GM18499 (cell line): ENCODE data around the gene MIAT.

ENCODE experiments used
- ATAC-seq: cut with Tn5 transposase; IDR thresholded peaks from one replicate; pipeline ENCODE4 v1.9.1; 2021; ENCODE audit warnings: moderate number of reproducible peaks; ENCODE audit not compliant: insufficient read depth, unreplicated experiment

The MIAT gene

DNA sequence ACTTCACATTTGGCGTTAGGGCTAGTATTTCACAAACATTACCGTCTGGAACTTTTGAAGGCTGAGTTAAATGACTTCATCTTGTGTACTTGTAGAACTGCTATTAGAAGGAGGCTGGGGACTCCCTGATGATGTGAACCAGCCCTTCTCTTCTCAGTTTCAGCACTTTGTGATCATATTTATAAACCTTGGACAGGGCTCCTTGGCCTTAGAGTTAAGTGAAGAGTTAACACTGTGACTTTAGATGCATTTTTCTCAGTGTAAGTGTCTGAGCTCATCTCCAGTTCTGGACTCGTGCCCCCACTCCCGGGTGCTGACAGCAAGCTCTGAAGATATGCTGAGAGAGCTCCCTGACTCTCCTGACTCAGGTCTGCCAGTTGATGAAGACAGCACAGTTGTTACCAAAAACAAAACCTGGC lies 8.4 kb downstream of the MIAT start:
- no peak for ATAC-seq

DNA sequence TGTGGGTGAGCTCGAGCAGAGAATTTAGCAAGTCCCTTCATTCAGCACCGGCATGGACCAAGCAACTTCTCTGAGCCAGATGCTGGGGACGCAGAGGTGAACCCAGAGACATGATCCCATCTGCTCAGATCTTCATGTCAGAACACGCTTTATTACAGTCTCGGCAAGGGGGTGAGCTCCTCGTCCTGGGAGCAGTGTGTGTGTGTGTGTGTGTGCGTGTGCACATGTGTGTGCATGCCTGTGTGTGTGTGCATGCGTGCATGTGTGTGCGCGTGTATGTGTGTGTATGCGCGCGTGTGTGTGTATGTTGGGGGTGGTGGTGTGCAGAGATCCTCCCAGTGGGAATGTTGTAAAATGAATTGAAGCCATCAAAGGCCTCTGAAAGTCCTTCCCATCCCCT lies 9.8 kb downstream of the MIAT start:
- no peak for ATAC-seq

DNA sequence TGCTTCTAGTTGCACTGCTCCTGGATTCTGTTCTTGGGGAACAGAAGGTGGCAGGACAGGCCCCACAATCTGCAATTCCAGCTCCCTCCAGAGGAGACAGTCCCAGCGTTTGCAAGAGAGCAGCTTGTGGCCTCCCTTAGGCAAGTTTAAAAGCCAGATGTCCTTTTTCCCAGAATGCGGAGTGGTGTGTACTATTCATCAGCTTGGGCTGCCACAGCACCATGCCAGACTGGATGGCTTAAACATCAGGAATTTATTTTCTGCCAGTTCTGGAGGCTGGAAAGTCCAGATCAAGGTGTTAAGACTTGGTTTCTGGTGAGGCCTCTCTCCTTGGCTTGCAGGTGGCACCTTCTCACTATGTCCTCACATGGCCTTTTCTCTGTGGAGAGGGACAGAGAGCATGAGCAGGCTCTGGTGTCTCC lies 11.7 kb downstream of the MIAT start:
- no peak for ATAC-seq

DNA sequence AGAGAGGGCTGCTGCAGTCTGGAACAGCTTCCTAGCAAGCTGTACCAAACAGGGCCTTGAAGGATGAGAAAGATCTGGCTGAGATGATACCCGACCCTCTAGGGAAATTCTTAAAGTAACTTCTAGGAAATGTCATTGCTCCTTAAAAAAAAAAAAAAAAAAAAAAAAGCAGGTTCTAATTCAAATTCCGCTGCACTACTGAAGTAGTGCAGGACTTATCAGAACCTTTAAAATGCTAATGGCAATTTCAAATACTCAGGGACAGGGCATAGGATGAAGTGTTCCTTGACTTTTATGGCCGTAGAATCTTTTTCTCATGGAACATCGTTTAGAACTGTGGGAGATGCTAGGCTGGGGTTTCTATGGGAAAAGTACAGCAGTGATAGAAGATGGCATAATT lies 13.1 kb downstream of the MIAT start:
- ATAC-seq, result no peak

DNA sequence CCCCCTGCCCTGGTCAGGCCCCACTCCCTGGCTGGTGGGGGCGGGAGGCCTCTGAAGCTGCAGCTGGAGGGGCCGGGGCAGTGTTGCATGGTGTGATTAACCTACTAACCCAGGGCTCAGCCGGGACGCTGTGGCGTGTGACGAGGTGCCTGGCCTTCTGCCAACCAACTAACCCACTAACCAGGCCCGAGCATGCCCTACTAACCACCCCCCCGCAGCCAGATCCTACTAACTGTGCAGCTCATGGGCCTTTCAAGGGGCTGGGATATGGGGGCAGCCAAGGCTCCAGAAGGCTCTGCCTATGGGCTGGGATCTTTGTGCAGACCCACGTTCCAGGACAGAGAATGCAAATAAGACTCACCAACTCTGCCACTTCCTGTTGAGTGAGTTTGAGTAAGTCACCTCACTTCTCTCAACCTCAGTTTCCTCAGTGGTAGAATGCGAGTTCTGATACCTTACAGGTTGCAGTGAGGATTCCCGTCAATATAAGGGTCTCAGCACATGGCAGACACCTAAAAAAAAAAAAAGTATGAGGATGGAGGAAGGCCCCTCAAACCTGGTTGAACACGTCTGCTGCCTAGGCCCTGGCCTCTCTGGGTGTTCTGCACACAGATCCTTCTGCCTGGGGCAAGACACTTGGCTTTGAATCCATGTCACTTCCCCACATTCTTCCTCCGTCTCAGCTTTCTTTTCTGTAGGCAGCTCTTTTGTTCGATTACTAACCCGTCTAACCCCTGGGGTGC lies 14.1 kb downstream of the MIAT start:
- no peak for ATAC-seq

DNA sequence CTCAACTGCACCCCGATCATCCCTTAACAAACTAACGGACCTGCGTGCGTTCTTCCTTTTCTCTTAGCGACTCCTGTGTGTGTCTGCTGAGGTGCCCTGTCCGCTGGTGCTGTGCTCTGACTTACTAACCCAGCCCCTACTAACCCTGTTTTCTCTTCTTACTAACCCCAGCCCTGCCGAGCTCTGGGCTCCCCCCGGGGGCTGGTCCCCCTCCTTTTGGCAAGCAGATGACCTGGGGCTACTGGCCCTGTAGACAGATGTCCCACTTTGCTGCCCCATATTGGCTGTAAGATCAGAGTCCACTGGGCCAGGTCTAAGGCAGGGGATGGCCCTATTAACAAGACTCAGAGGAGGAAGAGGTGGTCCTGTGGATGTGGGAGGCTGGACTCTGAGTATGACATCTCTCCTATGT lies 14.7 kb downstream of the MIAT start:
- no peak for ATAC-seq

DNA sequence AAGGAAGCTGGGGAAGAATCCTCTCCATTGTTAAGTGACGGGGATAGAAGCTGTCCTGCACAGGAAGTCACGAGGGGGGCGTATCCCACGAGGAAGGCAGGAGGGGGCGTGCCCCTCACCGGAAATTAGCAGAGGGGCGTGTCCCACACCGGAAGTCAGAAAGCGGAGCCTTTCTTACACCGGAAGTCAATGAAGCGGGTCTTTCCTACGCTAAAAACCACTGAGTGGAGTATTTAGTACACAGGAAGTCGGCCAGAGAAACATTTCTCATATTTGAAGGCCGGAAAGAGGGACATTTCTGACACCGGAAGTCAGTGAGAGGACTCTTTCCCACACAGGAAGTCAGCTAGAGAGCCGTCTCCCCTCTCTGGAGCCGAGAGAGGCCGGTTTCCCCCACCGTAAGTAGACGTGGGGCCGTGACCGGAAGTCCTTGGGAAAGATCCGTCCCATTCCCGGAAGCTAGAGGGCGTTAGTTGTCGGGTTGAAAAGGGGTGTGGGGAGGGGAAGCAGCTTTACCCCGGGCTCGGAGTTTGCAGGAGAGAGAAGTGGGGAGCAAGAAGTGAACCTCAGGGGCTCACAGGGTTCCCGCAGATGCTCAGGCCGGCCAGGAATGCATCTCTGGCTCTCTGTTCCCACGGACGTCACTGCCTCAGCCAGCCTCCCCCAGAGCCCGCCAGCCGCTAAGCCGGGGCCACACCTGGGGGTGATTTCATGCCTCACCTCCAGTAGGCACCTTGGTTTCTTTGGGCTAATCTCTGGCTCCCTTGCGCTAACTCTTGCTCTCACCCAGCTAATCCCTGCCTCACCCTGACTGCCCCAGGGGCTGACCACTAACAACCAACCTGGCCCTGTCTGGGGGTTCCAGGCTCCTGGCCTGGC lies 15.4 kb downstream of the MIAT start:
- ATAC-seq, result no peak

DNA sequence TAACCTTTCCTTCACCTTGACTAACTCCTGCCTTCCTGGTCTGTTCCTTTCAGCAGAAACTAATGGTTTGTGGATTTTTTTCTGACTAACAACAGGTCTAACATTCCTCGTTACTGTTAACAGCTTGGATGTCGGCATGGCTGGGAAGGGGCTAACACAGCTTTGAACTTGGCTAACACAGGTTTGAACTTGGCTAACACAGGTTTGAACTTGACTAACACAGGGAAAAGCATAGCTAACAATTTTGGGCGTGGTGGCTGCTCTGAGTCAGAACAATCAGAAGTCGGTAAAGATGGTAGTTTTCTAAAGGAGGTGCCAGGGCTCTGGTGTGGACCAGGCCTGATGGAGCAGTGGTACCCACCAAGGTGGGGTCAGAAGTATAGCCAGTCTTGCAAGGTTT lies 16.1 kb downstream of the MIAT start:
- ATAC-seq, result no peak

DNA sequence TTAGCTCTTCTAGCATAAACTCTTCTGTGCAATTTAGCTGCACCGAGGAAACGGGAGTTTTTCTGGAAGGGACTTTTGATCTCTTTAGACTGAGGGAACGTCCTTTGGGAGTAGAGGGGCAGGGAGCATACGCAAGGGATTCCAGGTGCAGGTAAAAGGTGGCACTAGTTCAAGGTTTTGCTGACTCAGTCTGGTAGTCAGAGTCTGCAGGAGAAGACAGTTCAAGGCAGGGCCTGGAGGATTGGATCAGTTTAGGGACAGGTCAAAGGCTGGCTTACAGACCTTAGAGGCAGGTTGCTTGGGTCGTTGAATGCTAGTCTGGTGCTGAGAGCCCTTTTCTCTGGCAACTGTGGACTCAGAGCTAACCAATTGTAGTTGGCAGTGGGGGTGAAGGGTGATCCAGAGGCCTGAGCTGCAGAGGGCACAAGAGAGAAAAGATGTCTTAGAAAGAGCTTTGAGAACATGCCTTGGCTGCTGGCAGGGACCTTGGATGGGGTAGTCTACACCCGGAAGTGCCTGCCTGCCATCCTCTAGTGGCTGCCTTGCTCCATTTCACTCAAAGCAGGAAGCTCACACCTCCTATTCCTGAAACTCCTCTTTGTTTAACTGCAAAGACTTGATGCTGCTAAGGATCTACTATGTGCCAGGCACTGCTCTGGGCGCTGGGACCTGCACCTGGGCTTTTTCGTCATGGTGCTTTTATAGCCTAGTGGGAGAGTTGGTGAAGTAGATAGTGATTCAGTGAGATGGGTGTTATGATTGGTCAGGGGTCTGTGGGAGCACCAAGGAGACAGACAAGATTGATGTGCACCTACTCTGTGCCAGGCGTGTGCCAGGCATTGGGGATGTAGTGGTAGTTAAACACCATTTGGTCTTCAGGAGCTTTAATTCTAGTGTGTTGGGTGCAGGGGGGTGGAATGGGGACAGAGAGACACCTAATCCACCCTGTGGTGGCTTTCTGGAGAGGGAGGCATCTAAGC lies 17.1 kb downstream of the MIAT start:
- ATAC-seq, result no peak

DNA sequence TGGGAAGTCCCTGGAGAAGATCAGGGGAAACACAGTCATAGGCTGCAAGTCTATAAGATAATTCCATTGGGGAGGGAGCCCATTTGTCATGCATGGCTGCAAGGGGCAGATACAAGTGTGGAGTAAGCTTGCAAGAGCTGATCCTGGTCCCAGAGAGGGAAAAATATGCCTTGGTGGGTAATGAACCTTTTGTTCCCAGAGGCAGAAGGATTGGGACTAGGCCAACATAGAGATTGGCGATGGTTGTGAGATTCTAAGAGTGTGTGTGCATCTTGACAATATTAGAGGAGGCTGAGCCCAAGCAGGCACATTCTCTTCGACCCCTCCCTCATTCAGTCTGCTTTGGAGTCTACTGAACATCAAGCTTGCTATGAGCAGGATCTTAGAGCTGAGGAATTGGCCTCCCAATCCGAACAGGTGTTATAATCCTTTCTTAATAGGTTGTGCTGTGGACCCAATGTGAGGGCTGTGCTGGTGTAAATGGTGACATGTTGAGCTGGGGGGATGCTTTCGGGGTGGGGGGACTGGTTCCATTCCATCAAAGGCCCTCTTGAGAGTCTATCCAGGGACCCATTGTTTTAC lies 18.4 kb downstream of the MIAT start:
- no peak for ATAC-seq

DNA sequence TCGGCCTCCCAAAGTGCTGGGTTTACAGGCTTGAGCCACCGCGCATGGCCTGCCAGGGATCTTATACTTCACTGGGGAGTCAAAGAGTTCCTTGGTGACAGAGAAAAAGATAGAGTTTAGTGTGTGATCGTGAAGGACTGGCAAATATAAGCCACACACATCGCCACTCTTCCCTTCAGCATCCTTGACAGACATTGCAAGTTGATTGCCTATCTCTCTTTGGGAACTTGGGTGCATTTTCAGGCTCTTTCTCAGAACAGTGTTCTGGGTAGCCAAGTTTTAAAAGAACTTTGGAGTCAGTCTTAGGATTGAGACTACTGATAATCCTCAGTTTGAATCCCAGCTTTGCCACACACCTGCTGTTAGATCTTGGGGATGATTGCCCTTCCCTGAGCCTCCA lies 19.8 kb downstream of the MIAT start:
- no peak for ATAC-seq

DNA sequence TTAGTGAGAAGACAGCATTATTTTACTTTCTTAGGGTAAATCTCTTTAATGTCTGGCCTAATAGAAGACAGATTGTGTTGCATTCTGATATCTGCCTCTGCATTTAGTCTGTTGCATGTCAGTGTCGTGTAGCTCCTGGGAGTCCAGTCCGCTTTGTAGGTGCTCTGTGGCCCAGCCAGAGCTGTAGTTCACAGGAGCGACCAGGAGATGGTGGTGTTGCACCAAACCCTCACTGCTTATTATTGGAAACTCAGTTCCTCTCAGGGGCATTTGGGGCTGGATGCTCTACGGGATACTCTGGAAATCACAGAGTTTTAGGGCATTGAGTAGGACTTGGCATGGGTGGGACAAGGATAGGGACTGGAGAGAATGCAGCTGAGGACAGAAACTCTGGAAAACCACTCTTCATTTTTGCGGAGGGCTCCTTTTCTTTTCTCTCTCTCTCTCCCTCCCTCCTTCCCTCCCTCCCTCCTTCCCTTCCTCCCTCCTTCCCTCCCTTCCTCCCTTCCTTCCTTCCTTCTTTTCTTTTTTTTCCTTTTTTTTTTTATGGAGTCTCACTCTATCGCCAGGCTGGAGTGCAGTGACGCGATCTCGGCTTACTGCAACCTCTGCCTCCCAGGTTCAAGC lies 21.7 kb downstream of the MIAT start:
- ATAC-seq, result no peak

DNA sequence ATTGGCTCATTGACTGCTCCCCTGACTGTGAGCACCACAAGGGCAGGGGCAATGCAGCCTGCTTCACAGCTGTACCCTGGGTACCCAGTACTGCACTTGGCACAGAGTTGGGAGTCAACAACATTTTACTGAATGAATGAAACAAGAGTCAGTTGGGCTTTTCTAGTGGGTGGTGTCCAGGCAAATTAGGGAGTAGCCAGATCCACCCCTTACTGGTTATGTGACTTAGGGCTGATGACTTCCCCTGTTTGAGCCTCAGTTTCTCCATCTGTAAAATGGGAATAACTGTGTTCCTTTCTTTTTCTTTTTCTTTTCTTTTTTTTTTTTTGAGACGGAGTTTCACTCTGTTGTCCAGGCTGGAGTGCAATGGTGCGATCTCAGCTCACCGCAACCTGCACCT lies 23.1 kb downstream of the MIAT start:
- ATAC-seq, result no peak

DNA sequence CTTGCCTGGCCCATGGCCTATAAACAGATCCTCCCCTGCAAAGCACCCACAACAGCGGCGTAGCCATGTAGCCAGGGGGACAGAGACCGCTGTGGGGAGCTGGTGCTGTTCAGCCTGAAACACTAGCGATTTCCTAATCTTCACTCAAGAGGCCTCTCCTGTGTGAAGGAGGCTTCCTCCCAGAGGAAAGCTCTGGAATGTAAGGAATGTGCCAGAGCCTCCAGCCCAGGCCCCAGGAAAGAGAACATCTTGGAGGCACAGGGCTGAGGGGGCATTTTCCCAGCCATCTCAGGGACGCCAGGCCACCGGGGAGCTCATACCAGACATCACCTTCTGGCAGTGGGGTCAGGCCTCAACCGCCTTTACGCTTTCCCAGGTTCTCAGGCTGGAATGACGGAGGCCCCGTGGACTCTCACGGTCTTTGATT lies 24.0 kb downstream of the MIAT start:
- no peak for ATAC-seq

DNA sequence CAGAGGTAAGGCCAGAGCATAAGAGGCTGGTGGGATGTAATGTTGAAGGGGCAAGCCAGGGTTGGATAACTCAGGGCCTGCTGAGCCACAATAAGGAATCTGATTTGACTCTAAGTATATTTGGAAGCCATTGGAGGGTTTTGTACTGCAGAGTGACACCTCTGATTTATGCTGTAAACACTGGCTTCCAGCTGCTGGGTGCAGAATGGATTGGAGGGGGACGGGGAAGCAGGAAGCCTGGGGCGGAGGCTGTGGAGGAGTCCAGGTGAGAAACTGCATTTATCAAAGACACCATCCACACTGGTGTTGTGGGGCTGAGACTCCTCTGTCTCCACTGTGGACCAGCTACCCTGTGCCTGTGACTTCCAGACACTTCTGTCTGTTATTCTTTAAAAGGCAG lies 26.8 kb downstream of the MIAT start:
- no peak for ATAC-seq

DNA sequence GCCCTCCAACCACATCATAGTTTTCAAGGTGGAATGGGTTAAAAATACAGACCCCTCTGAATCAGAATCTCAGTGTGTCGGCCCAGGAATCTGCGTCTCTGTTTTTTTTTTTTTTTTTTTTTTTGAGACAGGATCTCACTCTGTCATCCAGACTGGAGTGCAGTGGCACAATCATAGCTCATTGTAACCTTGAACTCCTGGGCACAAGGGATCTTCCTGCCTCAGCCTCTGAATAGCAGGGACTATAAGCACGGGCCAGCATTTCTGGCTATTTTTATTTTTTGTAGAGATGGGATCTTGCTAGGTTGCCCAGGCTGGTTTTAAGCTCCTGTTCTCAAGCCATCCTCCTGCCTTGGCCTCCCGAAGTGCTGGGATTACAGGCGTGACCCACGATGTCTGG lies 28.2 kb downstream of the MIAT start:
- no peak for ATAC-seq

DNA sequence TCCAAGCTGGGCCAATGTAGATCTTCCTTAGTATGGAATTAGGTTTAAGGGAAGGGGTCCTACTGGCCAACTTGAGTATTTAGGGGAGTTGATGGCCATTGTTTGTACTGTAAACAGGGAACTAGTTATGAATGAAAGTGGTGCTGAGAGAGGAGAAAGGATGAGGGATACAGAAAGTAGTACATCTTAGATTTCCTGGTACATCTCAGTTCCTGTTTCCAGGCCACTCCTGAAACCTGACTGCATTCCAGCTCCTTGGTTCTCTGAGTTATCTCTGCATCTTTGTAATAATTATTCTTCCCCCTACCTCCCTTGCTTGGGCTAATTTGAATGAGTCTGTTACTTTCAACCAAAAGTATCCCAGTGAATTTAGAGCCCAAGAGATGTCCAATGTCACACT lies 30.1 kb downstream of the MIAT start:
- ATAC-seq, result no peak

DNA sequence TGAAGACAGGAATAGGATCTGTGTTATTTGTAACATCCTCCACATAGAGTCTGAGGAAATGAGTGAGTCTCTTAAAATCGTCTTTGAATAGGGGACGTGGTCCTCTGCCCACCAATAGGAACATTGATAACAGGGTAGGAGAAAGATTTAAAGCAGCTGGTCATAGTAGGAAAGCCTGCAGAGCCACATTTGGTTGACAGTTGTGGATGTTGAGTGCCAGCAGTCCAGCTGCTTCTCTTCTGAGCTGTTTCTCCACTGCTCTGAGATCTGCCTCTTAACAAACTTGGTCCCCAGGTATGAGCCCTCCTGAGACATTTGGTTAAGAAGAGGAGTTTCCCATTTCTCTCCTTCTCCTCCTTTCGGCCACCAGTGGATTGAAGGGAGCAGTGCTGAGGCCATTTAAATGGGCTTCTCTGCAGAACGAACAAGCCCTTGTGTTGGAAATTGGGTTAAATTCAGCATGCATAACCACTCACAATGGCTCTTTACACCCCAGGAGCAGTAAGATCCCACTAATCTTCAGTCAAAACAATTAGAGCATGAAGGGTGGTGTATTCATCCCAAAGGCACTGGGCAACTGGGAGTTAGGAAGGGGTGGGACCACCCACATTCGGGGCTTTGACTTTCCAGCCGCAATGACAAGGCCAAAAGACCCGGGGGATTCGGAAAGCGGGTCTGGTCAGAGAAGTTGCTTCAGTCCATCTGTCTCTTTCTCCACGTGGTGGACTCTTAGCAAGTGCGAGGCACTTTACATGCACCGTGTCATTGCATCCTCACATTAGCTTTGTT lies 32.3 kb downstream of the MIAT start:
- no peak for ATAC-seq
